NCI-H1105 treated with DMSO at 0.1 percent for 48 hours (cell line): Measurements from ENCODE around the gene TAGAP.
"Not testable (repeated sequence)": the region's sequence is repeated elsewhere in the genome, so short reads cannot be mapped to it uniquely, and the experiment has no call there.

Source experiments
- DNase-seq: peaks from one replicate; lab custom pipeline; 2025; lab: John Stamatoyannopoulos, UW

The TAGAP gene

DNA sequence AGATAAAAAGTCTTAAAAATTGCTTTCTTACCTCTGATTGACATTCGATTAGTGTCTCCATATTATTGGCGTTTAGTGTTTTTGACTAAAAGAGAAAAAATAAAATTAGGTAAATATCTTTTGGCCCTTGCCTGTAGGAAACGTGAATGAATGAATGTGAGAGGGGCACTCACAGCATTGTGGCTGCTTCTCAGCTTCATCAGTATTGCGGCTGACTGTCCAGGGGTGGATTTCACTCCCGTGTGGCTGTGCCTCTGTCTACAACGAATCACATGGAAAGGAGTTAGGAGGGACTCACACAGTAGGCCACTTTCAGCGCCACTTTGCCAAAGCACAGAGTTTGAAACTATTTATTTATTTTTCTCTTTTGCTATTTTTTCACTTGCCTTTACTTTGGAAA lies 844 bp downstream of the TAGAP start:
- DNase-seq: no peak

DNA sequence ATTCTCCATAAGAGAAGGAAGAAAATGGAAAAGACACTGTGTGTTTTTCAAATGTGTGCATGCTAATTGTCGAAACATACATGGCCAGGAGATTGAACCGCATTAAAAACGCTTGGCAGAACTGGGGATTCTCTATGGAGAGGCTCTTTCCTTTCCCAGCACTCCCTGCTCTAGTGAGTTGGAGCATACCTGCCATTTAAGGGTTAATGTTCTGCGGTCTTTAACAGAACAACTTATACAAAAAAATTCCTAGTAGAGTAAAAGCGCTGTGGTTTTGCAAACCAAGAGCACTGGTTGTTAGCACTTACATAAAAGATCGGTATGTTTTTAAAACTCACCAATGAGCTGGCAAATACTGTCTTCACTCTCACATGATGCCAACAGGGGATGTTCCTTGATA lies 1.5 kb downstream of the TAGAP start:
- no peak for DNase-seq

DNA sequence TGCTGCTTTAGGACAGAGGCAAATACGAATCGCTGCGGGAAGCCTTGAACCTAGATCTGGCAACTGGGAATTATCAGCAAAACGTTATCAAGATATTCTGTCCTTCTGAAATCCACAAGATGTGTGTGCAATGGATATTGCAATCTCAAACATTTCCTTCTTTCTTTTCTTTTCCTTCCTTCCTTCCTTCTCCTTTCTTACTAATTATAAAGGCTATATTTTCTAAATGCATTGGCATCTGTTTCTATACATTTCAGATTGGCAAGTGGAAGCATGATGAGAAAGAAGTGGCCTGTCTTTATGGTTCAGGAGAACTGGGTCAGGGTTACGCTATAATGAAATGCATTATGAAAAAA lies 2.0 kb downstream of the TAGAP start:
- no peak for DNase-seq

DNA sequence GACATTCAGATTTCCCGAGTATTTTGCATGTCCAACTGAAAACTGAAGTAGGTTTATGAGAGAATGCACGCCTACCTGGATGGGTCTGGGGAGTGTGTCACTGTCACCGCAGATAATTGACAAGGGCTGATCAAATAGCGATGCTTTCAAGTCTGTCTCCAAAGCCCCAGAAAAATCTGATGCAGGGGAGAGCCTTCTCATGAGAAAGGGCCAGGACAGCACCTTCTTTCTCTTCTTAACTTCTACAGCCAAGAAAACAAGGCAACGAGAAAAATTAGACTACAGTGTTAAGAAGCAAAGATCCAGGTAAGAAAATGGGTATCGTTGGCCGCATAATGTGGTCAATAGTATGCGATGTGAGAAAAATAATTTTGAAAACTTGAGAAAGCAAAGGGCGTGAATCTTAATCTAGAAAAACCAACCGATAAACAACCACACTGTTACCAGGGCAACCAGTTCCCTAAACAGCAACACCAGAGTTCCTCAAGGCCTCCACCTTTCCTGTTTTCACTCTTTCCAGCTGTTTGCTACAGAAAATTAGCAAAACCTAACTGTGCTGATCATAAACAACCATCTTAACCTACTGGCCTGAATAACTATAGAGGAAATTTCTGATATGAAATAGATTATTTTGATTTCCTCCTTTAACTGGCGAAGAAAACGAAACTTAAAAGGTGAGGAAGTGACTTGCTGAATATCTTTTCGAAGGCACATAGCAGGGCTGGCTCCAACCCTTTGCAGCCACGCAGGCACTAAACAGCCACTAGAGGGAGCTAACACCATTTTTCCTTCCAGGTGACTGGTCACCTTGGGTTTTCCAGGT lies 2.6 kb downstream of the TAGAP start:
- peak; percentile 88 for DNase-seq

DNA sequence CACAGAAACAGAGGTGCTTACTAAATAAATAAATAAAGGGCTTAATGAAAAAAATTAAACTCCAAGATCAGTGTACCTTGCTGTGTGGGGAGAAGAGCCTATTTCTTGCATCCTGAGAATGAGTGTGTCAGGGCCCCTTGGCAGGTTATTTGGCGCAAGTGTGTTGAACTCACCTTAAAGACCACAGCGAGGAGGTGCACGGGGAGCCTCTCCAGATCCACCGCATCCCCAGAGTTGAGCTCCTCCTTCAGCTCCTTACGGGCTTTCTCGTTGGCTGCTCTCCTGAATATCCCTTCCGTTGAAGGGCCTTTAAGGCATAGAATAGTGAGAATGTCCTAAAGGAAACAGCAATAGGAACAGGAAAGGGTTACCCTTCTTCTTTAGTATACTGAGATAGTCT lies 3.6 kb downstream of the TAGAP start:
- DNase-seq: no peak

DNA sequence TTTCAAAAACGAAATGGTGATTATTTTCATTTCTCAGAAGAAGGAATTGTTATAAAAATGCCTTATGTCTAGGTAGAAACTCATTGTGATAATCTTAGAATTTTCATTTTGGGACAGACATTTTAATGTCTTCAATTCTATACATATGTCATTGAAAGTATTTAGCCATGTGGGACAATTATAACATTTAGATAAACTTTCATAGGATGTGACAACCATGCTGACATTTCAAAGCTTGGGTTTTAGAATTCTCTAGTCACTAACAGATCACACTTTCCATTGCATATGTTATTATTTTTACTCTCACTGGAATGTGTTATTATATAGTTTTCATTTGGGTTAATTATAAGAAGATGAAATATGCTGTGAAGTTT lies 4.9 kb downstream of the TAGAP start:
- no peak for DNase-seq

DNA sequence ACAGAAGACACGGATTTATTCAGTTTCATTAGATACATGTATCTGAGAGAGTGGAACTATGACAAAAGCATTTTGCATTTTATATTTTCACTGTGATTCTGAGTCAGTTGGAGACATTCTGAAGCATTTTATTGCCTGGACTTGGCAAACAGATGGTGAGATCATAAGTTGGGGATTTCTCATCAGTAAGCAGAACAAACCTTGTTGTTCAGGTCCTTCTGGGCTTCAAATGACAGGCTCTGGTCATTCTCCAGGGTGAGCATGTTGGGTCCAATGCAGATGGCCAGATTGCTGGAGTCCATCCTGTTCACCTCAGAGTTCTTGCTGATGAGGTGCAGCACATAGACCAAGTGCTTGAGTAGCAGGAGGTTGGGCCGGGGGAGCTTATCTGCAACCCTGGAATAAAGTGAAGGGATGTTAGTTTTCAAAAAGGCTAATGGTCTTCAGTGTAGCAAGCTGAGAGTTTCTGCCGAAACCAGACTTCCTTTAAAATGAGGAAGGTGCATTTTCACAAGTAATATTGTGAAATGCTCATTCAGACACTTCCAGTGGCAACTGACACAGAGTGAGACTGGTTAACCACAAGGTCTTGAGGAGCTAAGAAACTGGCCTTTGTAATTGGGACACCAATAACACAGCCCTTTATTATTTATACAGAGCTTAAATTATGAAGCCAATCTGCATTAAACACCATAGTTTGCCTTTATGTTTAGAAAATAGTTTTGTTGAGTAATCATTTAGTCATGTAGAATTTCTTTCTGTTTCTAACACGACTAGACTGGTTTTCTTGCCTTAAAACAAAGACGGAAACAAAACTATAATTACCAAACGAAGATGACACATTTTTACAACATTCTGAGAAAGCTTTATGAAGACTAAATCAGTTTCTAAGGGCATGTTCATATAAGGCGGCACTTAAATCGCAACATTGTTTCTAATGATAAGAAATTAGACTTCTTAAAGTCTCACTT lies 5.6 kb downstream of the TAGAP start:
- DNase-seq: no peak

DNA sequence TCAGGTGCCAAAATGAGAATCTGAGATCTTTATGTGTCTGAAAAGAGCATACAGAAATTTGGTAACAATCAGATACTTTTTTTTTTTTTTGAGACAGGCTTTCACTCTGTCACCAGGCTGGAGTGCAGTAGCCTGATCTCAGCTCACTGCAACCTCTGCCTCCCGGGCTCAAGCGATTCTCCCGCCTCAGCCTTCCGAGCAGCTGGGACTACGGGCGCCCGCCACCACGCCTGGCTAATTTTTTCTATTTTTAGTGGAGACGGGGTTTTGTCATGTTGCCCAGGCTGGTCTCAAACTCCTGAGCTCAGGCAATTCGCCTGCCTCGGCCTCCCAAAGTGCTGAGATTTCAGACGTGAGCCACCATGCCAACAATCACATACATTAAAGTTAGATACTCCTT lies 6.5 kb downstream of the TAGAP start:
- DNase-seq: not testable (repeated sequence)

DNA sequence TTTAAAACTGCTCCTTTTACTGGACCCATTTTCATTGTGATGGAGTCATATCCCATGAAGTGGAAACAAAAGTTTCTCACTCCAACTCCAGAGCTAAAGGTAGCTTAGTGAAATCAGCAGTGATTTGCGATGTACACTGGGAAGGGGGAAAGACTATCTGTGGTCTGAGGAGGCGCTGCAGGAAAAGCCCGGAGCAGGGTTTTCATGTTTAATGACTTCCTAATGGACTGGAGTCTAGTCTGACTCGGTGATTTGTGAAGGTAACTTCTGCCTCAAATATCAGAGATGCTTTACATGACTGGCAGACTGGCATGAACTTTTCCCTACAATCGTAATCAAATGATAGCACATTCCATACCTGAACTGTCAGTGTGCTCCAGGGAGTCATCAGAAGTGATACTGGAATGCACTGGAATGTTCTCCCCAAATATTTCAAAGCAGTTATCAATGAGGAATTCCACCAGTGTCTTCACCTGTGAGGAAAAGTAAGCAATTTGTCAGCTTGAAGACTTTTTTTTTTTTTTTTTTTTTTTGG lies 7.0 kb downstream of the TAGAP start:
- no peak for DNase-seq

DNA sequence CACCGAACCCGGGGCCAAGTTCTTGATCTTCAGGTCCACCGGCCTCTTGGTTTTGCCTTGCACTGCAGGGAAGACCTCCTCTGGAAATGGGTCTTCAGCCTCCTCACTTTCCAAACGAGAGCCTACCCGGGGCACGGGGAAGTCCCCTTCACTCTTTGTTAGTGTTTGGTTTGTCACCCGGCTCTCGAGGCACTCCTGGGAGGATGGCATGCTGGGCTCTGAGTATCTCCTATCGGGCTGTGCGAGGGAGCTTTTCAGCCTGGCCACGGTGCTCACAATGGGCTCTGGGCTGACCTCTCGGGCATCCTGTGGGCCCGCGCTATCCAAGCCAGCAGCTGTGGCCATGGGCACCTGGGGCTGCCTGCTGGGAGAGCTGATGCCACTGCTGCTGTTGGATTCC lies 8.1 kb downstream of the TAGAP start:
- DNase-seq: no peak

DNA sequence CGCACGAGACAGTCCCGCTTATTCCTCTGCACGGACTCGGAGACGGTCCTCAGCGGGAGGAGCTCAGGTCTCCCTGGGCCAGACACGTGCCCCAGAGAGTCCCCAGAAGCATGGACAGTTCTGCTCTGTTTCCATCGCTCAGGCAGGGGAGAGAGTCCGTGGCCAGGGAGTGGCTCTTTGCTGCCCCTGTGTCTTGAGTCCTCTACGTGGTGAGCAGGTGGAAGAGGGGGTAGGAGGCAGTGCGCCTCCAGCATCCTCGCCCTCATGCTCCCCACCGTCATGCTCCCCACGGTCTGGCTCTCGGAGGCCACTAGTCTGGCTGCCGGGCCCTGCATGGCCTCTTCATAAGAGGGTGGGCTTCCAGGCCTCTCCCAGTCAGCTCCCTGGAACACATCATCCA lies 8.9 kb downstream of the TAGAP start:
- no peak for DNase-seq

DNA sequence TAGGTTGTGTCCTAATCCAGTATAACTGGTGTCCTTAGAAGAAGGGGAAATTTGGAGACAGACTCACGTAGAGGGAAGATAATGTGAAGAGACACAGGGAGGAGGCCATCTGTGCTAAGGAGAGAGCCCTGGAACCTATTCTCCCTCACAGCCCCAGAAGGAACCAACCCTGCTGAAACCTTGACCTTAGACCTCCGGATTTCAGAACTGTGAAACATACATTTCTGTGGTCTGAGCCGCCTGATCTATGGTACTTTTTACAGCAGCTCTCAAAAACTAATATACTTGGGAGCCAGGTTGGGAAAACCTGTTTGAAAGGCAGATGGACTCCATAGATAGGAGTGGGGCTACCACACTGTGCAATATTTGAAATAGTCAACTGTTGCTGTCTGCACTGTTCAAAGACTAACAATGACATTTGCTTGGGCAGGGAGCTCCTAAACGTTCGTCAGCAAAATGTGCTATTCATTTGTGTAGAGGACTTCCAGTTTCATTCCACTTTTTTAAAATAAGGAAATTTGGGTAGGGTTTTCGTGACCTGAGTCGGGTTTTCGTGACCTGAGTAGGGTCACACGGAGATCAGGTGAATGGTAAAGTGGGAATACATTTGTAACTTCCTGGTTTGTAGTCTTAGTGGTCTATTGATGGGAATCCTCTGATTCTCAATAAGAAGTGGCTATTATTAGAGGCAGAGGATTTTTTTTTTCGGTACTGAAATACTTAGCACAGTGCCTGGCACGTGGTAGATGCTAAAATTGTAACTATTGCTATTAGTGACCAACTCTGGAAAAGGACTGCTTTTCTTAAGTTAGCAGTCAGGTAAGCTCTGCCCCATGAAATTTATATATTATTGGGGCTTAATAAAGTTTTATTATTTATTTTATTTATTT lies 11.4 kb downstream of the TAGAP start:
- DNase-seq: no peak

DNA sequence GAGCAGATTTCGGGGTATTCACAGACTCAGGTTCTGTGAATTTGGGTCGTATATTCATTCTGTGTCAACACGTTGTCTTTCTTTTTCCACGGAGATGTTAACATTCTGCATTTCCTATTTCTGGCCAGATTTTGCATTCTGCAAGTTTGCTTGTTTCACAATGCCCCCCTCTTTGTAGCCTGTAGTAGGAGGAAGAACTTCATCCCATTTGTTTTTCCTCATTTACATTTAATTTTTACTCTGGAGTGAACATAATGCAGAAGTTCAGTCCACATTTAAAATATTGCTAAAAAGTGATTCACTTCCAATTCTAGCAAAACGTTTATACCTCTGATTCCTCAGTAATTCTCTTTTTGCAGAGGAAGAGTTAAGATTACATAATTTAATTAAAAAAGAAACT lies 12.9 kb downstream of the TAGAP start:
- DNase-seq: no peak

DNA sequence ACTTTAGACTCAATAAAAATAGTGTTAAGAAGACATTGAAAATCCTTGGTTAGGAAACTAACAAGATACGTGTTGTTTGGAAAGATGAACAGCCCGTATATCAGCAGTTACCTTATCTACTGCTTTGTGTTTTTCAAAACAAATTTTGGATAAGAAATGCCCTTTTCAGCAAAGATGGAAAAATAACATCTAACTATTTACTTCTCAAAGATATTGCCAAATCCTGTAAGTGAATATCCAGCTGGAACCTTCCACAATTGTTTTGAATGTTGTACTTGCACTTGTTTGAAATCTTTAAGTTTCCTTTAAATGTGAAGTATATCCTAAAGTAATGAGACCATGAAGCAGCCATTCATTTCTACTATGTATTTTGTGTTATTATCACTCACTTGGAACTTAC lies 14.6 kb downstream of the TAGAP start:
- no peak for DNase-seq

DNA sequence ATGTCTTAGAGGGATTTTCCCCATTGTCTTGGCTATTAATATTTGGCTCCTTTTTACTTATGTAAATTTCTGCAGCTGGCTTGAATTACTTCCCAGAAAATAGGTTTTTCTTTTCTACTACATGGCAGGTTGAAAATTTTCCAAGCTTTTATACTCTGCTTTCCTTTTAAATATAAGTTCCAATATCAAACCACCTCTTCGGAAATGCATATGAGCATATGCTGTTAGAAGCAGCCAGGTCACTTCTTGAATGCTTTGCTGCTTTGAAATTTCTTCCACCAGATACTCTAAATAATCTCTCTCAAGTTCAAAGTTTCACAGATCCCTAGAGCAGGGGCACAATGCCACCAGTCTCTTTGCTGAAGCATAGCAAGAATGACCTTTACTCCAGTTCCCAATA lies 19.6 kb downstream of the TAGAP start:
- not testable (repeated sequence) for DNase-seq

DNA sequence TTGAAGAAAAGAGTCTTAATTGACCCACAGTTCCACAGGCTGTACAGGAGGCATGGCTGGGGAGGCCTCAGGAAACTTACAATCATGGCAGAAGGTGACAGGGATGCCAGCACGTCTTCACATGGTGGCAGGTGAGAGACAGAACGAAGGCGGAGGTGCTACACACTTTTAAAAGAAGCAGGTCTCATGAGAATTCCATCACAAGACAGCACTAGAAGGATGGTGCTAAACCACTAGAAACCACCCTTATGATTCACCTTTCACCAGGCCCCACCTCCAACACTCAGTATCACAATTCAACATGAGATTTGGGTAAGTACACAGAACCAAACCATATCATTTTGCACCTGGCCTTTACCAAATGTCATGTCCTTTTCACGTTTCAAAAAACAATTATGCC lies 20.9 kb downstream of the TAGAP start:
- DNase-seq: no peak

DNA sequence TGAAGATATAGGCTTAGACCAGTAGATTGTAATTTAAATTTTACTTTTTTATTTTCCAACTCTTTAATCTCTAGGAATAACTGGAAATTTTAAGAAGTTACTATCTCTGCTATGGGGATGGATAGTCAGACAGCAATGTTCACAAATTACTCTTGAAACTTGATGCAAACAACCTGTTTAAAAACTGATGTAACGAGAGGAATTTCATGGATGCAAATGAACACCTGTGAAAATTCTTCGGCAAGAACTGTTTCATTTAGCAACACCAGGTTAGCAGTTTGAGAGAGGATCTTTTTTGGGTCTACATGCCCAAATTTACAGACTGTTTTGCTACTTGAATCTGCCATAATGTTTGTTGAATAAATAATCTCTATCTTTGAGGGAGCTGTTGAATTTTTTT lies 24.8 kb downstream of the TAGAP start:
- DNase-seq: no peak

DNA sequence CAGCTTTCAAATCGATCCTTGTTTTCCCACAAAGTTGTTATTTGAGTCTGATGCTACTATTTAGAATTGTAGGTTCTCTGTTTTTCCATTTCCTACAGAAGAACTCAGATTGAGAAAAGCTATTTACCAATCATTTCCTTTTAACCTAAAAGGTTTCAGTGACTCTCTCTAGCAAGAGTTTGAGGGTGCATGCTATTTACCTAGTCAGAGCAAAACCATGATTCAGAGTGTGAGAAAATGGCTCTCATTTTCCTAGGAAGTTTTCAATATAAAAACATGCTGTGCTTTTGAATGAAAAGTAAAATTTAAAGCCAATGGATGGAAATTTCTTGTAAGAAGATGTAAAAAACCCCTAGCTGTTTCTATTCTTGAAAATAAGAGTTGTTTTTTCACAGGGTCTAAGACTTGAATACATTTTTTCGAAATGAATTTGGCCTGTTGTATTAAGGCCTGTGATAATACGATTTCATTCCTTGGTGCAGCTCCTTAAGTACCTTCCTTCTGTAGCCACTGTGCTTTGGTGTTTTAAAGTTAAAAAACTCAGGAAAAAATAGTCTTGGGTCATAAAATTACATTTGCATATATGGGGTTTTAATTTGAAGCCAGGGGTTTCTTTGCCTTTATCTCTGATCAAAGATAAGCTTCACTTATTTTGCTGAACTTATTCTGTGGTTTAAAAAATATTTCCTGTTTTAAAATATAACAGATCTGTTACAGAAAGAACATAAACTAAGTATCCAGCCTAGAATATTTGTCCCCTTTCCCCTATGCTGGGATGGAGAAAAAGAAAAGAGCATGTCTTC lies 26.8 kb downstream of the TAGAP start:
- DNase-seq: no peak

DNA sequence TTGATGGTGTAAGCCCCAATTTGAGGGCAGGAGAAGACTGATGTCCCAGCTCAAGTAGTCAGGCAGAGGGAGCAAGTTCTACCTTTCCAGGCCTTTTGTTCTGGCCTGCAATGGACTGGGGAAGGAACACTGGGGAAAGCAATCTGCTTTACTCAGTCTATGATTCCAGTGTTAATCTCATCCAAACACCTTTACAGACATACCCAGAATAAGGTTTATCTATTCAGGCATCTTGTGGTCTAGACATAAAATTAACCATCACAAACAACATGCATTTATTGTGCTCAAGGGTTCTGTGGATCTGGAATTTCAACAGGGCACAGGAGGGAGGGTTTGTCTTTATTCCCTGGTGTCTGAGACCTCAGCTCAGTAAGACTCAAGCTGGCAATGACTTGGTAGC lies 30.4 kb downstream of the TAGAP start:
- no peak for DNase-seq

DNA sequence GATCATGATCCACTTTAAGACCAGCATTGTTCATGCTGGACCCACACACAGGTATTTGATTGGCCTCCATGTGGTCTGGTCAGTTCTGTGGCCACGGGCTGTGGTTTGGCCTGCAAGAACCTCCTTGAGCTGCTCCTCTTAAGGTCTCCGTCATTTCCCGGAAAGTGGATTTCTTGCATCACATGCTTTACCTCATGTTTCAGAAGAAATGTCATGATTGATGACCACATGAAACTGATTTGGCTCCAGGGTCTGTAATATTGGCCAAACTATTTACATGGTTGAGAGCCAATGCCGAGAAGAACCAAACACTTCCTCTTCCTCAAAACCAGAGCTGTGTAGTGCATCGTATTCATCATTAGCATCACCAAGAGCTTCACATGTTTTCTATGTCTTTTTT lies 31.6 kb downstream of the TAGAP start:
- no peak for DNase-seq

DNA sequence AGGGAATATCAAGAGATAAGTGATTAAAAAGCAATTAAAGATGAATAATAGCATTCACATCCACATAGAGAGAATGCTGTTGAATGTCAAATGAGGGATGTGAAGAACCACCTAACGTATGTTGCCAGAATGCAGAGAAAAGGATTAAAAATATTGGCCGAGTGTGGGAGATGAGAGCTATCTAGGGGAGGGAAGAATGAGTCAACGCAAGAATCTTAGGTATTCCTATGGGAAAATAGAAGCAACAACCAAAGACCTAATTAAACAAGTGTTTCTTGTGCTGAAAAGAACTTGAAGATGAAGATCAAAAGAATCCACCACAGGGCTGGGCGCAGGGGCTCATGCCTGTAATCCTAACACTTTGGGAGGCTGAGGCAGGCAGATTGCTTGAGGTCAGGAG lies 32.6 kb downstream of the TAGAP start:
- no peak for DNase-seq
